ENCODE data around the gene IL17D.

DNA sequence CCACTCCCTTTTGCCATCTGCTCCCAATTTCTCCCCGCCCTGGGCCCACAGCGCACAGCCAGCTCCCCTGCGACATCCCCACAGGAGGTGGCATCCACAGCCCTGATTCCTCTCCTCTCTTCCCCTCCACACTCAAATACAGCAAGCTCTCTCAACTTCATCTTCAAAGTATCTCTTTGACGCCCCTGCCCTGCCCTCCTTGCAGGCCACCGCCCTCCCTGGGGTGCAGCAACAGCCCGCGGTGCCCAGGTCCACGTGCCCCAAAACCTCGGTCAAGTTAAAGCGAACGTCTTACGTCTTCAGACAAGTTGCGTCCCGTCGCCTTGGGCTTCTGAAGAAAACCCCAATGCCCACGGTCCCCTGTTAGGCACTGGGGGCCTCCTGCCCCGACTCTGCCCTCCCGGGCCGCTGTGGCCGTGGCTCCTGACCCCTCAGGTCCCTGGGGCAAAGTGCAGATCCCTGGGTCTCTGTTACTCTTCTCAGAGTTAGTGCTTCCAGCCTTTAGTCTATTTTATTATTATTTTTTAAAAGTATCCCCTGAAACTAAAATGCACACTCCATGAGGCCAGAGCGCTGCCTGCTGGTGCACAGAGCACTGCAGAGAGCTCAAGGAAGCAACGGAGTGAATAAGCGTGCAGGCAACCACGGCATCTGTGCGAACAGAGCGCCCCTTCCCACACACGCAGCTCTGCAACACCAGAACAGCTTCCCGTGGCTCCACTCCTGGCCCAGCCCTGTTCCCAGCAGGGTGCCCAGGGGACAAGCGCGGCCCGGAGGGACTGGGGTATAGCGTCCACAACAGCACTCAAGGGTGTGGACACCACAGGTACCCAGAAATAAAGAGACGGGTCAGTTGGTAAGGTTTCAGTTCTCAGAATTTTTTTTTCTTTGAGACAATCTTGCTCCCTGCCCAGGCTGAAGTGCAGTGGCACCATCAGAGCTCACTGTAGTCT lies 26.4 kb downstream of the IL17D start:
- TF ChIP-seq, protein P1, sequence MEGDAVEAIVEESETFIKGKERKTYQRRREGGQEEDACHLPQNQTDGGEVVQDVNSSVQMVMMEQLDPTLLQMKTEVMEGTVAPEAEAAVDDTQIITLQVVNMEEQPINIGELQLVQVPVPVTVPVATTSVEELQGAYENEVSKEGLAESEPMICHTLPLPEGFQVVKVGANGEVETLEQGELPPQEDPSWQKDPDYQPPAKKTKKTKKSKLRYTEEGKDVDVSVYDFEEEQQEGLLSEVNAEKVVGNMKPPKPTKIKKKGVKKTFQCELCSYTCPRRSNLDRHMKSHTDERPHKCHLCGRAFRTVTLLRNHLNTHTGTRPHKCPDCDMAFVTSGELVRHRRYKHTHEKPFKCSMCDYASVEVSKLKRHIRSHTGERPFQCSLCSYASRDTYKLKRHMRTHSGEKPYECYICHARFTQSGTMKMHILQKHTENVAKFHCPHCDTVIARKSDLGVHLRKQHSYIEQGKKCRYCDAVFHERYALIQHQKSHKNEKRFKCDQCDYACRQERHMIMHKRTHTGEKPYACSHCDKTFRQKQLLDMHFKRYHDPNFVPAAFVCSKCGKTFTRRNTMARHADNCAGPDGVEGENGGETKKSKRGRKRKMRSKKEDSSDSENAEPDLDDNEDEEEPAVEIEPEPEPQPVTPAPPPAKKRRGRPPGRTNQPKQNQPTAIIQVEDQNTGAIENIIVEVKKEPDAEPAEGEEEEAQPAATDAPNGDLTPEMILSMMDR (IDR thresholded peaks at IDR 0.05; ENCODE audit: low read depth, low read length): no peak
- TF ChIP-seq EZH2phosphoT487 (IDR thresholded peaks at IDR 0.05; ENCODE audit: low read depth): no peak

Data from OCI-LY3 (cell line).